Right atrium auricular region (tissue), 2 donors: ENCODE measurements around the gene PYDC2. TPM values are rescaled to one million over a fixed set of nuclear protein-coding genes. Genes with fewer than 3 reads are reported as not detected.

Experiments used
- DNase-seq: peaks from one replicate; pipeline ENCODE4 v3.0.0-alpha.2; 2019; ENCODE audit warnings: low spot score
- H3K27ac ChIP-seq, 2 donors: fragments of 200-600 bp; sonication (generic); 1 replicate in 1 of 2; 2 replicates in 1 of 2; pipeline ENCODE4 v1.5.1; 2016 to 2019
- H3K27me3 ChIP-seq, 2 donors: fragments of 200-600 bp; sonication (generic); one replicate each; pipeline versions ENCODE4 v1.5.1 to v1.6.0; 2017 to 2019
- H3K36me3 ChIP-seq: fragments of 200-600 bp; sonication (generic); one replicate; pipeline ENCODE4 v1.5.1; 2016
- H3K4me1 ChIP-seq, 2 donors: fragments of 200-600 bp; sonication (generic); one replicate each; pipeline versions ENCODE4 v1.5.1 to v1.6.0; 2017 to 2019
- H3K4me3 ChIP-seq, 2 donors: fragments of 200-600 bp; sonication (generic); 1 replicate in 1 of 2; 2 replicates in 1 of 2; pipeline ENCODE4 v1.5.1; 2017 to 2019; ENCODE audit warnings: mild to moderate bottlenecking in 1 of 2, moderate library complexity in 1 of 2
- H3K9me3 ChIP-seq, 2 donors: fragments of 200-600 bp; sonication (generic); one replicate each; pipeline ENCODE4 v1.5.1; 2019
- CTCF ChIP-seq, 2 donors: fragments of 200-600 bp; sonication (generic); IDR thresholded peaks; one replicate each; pipeline ENCODE4 v1.5.1; 2019; ENCODE audit warnings: antibody characterized with exemption in 2 of 2
- total RNA-seq, 2 donors: library from RNA; depleted of rRNA; stranded (reverse); fragments of >200 nt; gene quantifications; one replicate each; pipeline ENCODE4 v1.1.0, GENCODE V29; 2016

PYDC2 gene
- total RNA-seq = not detected

GRCh38 chr3:191461113-191461595, at the start of gene PYDC2:
TSS of gene PYDC2 (plus strand) at chr3:191461163. CDS start at chr3:191461163, 0 bp downstream.
- Histone ChIP-seq H3K27ac (no peak within 1 kb of the TSS), H3K4me1 (no peaks in the 10 kb centered on the region), H3K36me3 (no peaks in the 10 kb centered on the region), H3K27me3 (no peaks in the 10 kb centered on the region), H3K9me3 (no peaks in the 10 kb centered on the region), H3K4me3 (no peak within 1 kb of the TSS)
- TF ChIP-seq CTCF (IDR thresholded peaks at IDR 0.05) = no peak
- DNase-seq = no peak

GRCh38 chr3:191412759-191413158, 48.2 kb upstream of the PYDC2 start:
- H3K27ac ChIP-seq = no peak overlapping the region
- no peaks in the 10 kb centered on the region for H3K27me3 ChIP-seq
- peaks cover 0 to 11% of the 10 kb centered on the region in 2 donors for H3K9me3 ChIP-seq
- DNase-seq = no peak
- TF ChIP-seq CTCF (IDR thresholded peaks at IDR 0.05) = no peak
- no peaks in the 10 kb centered on the region for H3K36me3 ChIP-seq
- H3K4me3 ChIP-seq = no peak overlapping the region
- no peaks in the 10 kb centered on the region for H3K4me1 ChIP-seq

GRCh38 chr3:191414286-191414685, 46.7 kb upstream of the PYDC2 start:
- DNase-seq = no peak
- no peak overlapping the region for H3K4me3 ChIP-seq
- no peak overlapping the region for H3K27ac ChIP-seq
- H3K27me3 ChIP-seq = no peaks in the 10 kb centered on the region
- no peak for TF ChIP-seq CTCF (IDR thresholded peaks at IDR 0.05)
- H3K4me1 ChIP-seq = no peaks in the 10 kb centered on the region
- H3K36me3 ChIP-seq = no peaks in the 10 kb centered on the region
- peaks cover 0 to 11% of the 10 kb centered on the region in 2 donors for H3K9me3 ChIP-seq

- H3K4me3 ChIP-seq = no peak overlapping the region
- H3K4me1 ChIP-seq = no peaks in the 10 kb centered on the region
- peaks cover 0 to 9% of the 10 kb centered on the region in 2 donors for H3K9me3 ChIP-seq
- H3K27me3 ChIP-seq = no peaks in the 10 kb centered on the region
- H3K36me3 ChIP-seq = no peaks in the 10 kb centered on the region
- no peak for DNase-seq
- no peak overlapping the region for H3K27ac ChIP-seq
- no peak for TF ChIP-seq CTCF (IDR thresholded peaks at IDR 0.05)
Measured at GRCh38 chr3:191414732-191415131, 46.2 kb upstream of the PYDC2 start.

GRCh38 chr3:191415566-191415965, 45.4 kb upstream of the PYDC2 start:
- H3K4me3 ChIP-seq = no peak overlapping the region
- DNase-seq = no peak
- no peaks in the 10 kb centered on the region for H3K4me1 ChIP-seq
- TF ChIP-seq CTCF (IDR thresholded peaks at IDR 0.05) = no peak
- no peak overlapping the region for H3K27ac ChIP-seq
- peaks cover 0 to under 1% of the 10 kb centered on the region in 2 donors for H3K9me3 ChIP-seq
- H3K36me3 ChIP-seq = no peaks in the 10 kb centered on the region
- H3K27me3 ChIP-seq = no peaks in the 10 kb centered on the region

GRCh38 chr3:191417457-191417729, 43.6 kb upstream of the PYDC2 start:
- no peak overlapping the region for H3K27ac ChIP-seq
- TF ChIP-seq CTCF (IDR thresholded peaks at IDR 0.05) = no peak
- no peak overlapping the region for H3K4me3 ChIP-seq
- no peaks in the 10 kb centered on the region for H3K9me3 ChIP-seq
- no peaks in the 10 kb centered on the region for H3K4me1 ChIP-seq
- DNase-seq = no peak
- no peaks in the 10 kb centered on the region for H3K27me3 ChIP-seq
- H3K36me3 ChIP-seq = no peaks in the 10 kb centered on the region
